Choroid plexus epithelial cell (primary cell): Measurements from ENCODE around the gene CPNE8.

Experiments used
- DNase-seq: peaks from one replicate; pipeline ENCODE4 v3.0.0-alpha.2; 2010; ENCODE audit warnings: low read depth
- H3K4me3 ChIP-seq: 2 replicates; pipeline ENCODE4 v1.5.1; 2011; ENCODE audit warnings: low read depth, mild to moderate bottlenecking, control low read depth, low read length, moderate library complexity
- CTCF ChIP-seq: conservative IDR thresholded peaks from 2 replicates; pipeline ENCODE4 v1.5.1; 2011; ENCODE audit warnings: low read depth, mild to moderate bottlenecking, control low read depth, inconsistent platforms, low read length, moderate library complexity

Gene CPNE8

GRCh38 chr12:38895446-38895845, 9.9 kb downstream of the CPNE8 start:
- no peak overlapping the region for H3K4me3 ChIP-seq
- TF ChIP-seq CTCF: no peak
- DNase-seq: no peak

- no peak overlapping the region for H3K4me3 ChIP-seq
- TF ChIP-seq CTCF: no peak
- DNase-seq: no peak
These were observed 12.4 kb downstream of the CPNE8 start for GRCh38 chr12:38892976-38893375.

- peak; percentile 15 for DNase-seq
- TF ChIP-seq CTCF: no peak
These were observed 13.2 kb downstream of the CPNE8 start for GRCh38 chr12:38892087-38892786.

GRCh38 chr12:38890102-38890855, 15.1 kb downstream of the CPNE8 start:
- TF ChIP-seq CTCF: no peak
- no peak overlapping the region for H3K4me3 ChIP-seq
- DNase-seq: no peak

More at GRCh38 chr12:38892087-38892786, 13.2 kb downstream of the CPNE8 start:
- H3K4me3 ChIP-seq: no peak overlapping the region

GRCh38 chr12:38889297-38889815, 16.0 kb downstream of the CPNE8 start:
- TF ChIP-seq CTCF: no peak
- H3K4me3 ChIP-seq: no peak overlapping the region
- no peak for DNase-seq

- no peak for TF ChIP-seq CTCF
- no peak overlapping the region for H3K4me3 ChIP-seq
- DNase-seq: no peak
These were observed 17.6 kb downstream of the CPNE8 start for GRCh38 chr12:38887770-38888169.
